Measurements from ENCODE around the gene SEPHS2.
A peak's percentile ranks its signal among the peaks of the same experiment; 100 is the strongest.

Gene SEPHS2

GRCh38 chr16:30429678-30430427, 15.8 kb downstream of the SEPHS2 start, which contains the start of gene DCTPP1 (continued):
- TF ChIP-seq ZNF114 (tag by site-specific recombination; IDR thresholded peaks at IDR 0.05) (no peak), EGR2 (tag by site-specific recombination; IDR thresholded peaks at IDR 0.05; ENCODE audit: low read depth) (peak; percentile 88; the same call in 1 of the 2 replicates), ZNF571 (tag by site-specific recombination; IDR thresholded peaks at IDR 0.05) (no peak), ZNF785 (tag by site-specific recombination; IDR thresholded peaks at IDR 0.05) (peak; percentile 77), ZNF629 (tag by site-specific recombination; IDR thresholded peaks at IDR 0.05) (peak; percentile 67), KLF10 (tag by site-specific recombination; IDR thresholded peaks at IDR 0.05) (peak; percentile 68), GLIS1 (tag by site-specific recombination; IDR thresholded peaks at IDR 0.05) (no peak), ZNF596 (tag by site-specific recombination; IDR thresholded peaks at IDR 0.05) (no peak), ZNF324 (tag by site-specific recombination; IDR thresholded peaks at IDR 0.05) (peak; percentile 64; the same call in 1 of the 2 replicates), ZNF26 (tag by site-specific recombination; IDR thresholded peaks at IDR 0.05) (no peak), ZFP3 (tag by site-specific recombination; IDR thresholded peaks at IDR 0.05; ENCODE audit: low read depth) (0 out of 2 replicates have a peak, but pooled peaks have one; percentile 32), ZNF366 (tag by site-specific recombination; conservative IDR thresholded peaks at IDR 0.05) (peak; percentile 69), FEZF1 (tag by site-specific recombination; IDR thresholded peaks at IDR 0.05) (no peak), REPIN1 (tag by site-specific recombination; IDR thresholded peaks at IDR 0.05; ENCODE audit: low read depth) (0 out of 2 replicates have a peak, but pooled peaks have one; percentile 77), ZNF544 (tag by site-specific recombination; IDR thresholded peaks at IDR 0.05) (no peak), ZNF530 (tag by site-specific recombination; IDR thresholded peaks at IDR 0.05; ENCODE audit: low read depth) (no peak), ZNF843 (tag by site-specific recombination; IDR thresholded peaks at IDR 0.05) (peak; percentile 63), ZNF18 (tag by site-specific recombination; IDR thresholded peaks at IDR 0.05) (peak; percentile 84), ZNF423 (tag by site-specific recombination; IDR thresholded peaks at IDR 0.05) (no peak), ZXDB (tag by site-specific recombination; IDR thresholded peaks at IDR 0.05) (peak; percentile 81), ZFP69B (tag by site-specific recombination; IDR thresholded peaks at IDR 0.05) (peak; percentile 84; the same call in 1 of the 2 replicates), ZNF391 (tag by site-specific recombination; IDR thresholded peaks at IDR 0.05; ENCODE audit: borderline replicate concordance, low read depth) (peak; percentile 92), ZNF121 (tag by site-specific recombination; IDR thresholded peaks at IDR 0.05) (0 out of 2 replicates have a peak, but pooled peaks have one; percentile 8), SALL2 (tag by site-specific recombination; IDR thresholded peaks at IDR 0.05; ENCODE audit: borderline replicate concordance) (no peak), ZNF660 (tag by site-specific recombination; IDR thresholded peaks at IDR 0.05) (peak; percentile 96), ZNF169 (tag by site-specific recombination; IDR thresholded peaks at IDR 0.05) (no peak), ZNF2 (tag by site-specific recombination; IDR thresholded peaks at IDR 0.05) (peak; percentile 94)
- TF ChIP-seq, protein P1, sequence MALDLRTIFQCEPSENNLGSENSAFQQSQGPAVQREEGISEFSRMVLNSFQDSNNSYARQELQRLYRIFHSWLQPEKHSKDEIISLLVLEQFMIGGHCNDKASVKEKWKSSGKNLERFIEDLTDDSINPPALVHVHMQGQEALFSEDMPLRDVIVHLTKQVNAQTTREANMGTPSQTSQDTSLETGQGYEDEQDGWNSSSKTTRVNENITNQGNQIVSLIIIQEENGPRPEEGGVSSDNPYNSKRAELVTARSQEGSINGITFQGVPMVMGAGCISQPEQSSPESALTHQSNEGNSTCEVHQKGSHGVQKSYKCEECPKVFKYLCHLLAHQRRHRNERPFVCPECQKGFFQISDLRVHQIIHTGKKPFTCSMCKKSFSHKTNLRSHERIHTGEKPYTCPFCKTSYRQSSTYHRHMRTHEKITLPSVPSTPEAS (tag by site-specific recombination; IDR thresholded peaks at IDR 0.05), result peak; percentile 4; the same call in 1 of the 2 replicates
- TF ChIP-seq, protein P2, sequence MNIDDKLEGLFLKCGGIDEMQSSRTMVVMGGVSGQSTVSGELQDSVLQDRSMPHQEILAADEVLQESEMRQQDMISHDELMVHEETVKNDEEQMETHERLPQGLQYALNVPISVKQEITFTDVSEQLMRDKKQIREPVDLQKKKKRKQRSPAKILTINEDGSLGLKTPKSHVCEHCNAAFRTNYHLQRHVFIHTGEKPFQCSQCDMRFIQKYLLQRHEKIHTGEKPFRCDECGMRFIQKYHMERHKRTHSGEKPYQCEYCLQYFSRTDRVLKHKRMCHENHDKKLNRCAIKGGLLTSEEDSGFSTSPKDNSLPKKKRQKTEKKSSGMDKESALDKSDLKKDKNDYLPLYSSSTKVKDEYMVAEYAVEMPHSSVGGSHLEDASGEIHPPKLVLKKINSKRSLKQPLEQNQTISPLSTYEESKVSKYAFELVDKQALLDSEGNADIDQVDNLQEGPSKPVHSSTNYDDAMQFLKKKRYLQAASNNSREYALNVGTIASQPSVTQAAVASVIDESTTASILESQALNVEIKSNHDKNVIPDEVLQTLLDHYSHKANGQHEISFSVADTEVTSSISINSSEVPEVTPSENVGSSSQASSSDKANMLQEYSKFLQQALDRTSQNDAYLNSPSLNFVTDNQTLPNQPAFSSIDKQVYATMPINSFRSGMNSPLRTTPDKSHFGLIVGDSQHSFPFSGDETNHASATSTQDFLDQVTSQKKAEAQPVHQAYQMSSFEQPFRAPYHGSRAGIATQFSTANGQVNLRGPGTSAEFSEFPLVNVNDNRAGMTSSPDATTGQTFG (tag by site-specific recombination; IDR thresholded peaks at IDR 0.05; ENCODE audit: borderline replicate concordance), result no peak
- TF ChIP-seq, protein P3, sequence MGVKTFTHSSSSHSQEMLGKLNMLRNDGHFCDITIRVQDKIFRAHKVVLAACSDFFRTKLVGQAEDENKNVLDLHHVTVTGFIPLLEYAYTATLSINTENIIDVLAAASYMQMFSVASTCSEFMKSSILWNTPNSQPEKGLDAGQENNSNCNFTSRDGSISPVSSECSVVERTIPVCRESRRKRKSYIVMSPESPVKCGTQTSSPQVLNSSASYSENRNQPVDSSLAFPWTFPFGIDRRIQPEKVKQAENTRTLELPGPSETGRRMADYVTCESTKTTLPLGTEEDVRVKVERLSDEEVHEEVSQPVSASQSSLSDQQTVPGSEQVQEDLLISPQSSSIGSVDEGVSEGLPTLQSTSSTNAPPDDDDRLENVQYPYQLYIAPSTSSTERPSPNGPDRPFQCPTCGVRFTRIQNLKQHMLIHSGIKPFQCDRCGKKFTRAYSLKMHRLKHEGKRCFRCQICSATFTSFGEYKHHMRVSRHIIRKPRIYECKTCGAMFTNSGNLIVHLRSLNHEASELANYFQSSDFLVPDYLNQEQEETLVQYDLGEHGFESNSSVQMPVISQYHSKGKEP (tag by site-specific recombination; IDR thresholded peaks at IDR 0.05), result 0 out of 2 replicates have a peak, but pooled peaks have one; percentile 15
- TF ChIP-seq, protein P4, sequence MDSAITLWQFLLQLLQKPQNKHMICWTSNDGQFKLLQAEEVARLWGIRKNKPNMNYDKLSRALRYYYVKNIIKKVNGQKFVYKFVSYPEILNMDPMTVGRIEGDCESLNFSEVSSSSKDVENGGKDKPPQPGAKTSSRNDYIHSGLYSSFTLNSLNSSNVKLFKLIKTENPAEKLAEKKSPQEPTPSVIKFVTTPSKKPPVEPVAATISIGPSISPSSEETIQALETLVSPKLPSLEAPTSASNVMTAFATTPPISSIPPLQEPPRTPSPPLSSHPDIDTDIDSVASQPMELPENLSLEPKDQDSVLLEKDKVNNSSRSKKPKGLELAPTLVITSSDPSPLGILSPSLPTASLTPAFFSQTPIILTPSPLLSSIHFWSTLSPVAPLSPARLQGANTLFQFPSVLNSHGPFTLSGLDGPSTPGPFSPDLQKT (IDR thresholded peaks at IDR 0.05; ENCODE audit: borderline replicate concordance, low read depth, low read length), result no peak

Measured in HEK293 (cell line).